GM21447 (cell line): ENCODE data around the gene BCORL1.

ENCODE experiments used
- ATAC-seq: cut with Tn5 transposase; IDR thresholded peaks from one replicate; pipeline ENCODE4 v1.9.1; 2021; ENCODE audit not compliant: unreplicated experiment

The BCORL1 gene

DNA sequence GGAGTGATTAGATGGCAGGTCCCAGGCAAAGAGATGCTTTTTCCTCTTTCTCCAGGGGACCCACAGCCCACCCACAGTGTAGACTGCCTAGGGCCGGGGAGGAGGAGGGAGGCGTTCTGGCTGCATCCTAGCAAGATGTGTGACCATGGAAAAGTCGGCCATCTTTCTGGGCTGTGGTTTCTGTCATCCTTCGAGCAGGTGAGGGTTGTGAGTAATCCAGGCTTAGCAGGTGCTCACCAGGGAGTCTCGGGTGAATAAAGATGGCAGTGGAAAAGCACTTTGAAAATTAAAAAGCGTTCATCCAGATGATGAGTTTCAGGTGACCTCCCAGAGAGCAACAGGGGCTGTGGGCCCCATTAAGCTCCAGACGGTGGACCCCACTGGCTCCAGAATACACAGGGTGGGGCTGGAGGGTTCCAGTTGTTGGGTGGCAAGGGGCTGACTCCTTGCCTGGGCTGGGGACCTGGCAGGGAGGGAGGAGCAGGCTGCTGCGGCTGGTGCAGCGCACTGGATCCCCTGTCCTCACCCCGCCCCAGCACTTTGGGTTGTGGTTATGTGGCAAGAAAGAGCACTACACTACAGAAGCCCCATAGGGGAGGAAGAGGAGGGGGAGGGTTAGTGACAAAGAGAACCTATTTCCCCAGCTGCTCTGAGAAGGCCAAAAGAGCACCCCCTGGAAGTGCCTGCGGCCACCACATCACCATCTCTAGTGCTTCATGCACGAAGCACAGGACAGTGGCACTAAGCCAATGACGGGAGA, 104.2 kb downstream of the BCORL1 start:
- peak; percentile 35 for ATAC-seq

DNA sequence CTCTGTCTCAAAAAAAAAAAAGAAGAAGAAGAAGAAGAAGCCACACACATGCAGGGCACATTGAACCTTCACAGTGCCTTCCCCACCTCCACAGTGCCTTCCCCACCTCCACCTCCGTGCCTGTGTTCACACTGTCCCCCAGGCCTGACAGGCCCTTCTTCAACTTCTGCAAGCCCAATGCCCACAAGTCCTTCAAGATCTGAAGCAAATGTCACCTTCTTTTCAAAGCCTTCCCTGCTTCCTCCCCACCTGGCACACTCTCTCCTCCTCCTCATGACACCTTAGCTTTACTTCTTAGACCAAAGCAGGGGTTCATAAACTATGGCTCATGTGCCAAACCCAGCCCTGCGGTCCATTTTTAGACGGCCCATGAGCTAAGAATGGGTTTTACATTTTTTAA, 107.9 kb downstream of the BCORL1 start:
- no peak for ATAC-seq

DNA sequence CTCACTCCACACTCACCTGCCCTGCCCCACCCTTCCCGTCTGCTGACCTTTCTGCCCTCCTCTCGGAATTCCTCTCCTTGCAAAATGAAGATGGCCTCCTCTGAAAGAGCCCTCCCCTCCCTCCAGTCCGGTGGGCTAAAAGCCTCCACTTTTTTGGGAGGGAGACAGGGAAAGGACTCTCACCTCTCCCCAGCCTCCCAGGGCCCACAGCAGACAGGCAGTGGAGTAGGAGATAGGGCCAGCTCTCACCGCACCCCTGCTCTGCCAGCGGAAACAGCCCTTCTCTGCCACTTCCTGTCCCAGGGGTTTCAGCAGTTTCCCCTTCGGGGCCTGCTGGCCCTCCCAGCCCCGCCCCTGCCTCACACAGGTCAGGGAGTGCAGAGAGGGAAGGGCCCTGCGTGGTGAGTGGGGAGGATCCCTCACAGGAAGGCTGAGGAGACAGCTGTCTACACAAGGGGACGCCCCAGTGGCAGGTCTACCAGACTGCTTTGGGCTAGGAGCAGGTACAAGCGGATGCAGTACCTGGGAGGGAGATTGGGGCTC, 109.6 kb downstream of the BCORL1 start:
- peak; percentile 96 for ATAC-seq

DNA sequence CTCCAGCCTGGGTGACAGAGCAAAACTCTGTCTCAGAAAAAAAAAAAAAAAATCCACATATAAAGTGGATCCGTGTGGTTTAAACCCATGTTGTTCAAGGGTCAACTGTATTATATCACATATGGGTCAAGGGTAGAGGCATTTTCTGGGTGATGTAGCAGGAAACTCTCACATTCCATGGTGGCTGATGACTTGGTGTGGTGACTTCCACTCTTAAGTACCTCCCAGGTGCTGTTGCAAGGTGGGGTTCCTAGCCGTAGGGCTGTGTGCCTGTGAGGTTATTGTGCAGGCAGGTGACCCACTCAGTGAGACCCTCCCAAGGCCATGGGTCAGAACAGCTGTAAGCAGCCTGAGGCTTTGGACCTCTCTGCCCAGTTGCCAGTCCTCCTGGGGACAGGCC, 110.8 kb downstream of the BCORL1 start:
- ATAC-seq, result no peak

DNA sequence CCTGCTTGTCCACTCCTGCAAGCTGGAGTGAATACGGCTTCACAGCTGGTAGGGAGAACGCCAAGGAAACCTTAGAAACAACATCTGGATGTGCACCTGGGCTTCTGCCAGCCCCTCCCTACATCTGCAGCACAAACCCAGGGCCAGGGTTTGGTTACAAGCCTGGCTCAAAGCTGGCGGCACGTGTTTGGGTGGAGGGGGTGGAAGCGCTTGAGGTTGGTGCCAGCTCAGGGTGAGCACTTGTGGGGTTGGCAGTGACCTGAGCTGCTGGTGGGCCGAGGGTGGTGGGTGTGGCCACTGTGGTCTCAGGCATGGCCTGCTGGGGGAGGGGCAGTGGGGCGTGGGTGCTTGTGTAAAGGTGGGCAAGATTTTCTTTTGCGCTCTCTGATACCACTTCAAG, 112.3 kb downstream of the BCORL1 start:
- ATAC-seq, result no peak

DNA sequence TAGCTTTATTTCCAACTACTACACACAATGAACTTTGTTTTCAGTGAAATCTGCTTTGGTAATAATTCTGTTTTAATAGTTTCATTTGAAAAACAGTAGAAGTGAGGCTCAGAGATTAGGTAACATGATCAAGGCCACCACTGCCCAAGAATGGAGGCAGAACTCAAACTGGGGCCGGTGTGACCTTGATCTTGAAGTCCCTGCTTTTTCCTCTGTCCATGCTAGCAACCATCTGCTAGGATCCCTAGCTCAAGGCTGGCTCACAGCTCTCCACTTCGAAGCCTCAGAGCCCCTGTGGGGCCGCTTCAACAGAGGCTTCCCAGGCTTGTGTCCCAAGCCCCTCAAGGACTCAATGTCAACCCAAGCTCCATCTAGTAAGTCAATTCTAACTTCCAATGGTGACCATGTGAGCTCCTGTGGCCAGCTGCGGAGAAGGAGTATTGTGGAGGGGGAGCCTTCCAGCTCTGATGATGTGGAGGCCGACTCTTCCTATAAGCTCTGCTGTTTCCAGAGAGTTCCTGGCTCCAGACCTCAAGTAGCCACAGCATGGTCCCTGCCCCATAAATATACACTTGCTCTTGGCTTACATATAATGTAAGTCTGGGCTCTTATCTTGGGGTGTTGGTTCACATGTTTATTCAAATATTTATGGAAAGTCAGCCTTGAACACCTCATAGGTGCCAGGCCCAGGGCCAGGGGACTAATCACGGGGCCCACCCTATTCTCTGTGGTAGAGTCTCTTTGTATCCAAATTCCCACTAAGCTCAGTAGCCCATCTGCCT, 113.0 kb downstream of the BCORL1 start:
- no peak for ATAC-seq

DNA sequence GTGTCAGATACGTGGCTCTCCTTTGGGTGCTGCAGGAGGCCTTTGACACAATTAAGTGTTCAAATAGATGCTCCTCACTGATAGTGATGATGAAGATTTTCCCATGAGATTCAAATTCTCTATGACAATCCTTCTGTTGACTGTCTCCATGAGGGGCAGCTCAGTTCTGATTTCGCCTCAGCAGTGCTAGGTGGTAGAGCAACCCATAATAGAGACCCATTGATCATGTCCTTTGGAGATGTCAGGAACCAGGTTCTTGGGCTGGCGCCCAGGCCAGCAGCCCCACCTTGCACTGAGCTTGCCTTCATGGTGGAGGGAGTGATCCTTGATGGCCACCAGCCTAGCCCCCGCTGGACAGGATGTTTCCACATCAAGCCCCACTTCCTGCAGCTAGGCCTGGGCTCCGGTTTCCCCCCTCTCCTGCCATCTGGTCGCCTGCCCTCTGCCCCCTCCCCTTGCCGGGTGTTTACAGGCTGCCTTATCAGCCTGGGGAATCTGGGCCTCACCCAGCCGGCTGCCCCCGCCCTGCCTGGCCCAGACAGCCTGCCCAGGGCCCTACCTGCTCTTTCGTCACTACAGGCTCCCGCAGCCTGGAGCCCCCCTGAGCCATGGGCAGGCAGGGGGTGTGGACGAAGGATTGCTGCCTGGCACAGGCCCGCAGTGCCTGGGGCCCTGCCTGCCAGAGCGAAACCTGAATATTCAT, 115.2 kb downstream of the BCORL1 start:
- no peak for ATAC-seq

DNA sequence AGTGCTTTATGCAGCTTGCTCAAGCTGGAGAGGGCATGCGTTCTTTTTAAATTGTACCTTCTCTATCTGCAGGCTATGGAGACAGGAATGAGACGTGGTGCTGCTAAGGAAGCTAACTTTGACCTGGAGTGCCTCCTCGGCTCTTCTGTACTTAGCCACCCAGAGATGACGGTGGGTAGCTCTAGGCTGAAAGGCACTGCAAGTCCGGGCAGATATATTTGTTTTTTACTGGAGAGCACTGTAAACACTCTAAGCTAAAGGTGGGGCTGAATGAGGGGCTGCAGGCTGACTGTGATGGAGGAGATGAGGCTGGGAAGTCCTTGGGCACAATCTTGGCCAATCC, 115.7 kb downstream of the BCORL1 start:
- ATAC-seq, result no peak

DNA sequence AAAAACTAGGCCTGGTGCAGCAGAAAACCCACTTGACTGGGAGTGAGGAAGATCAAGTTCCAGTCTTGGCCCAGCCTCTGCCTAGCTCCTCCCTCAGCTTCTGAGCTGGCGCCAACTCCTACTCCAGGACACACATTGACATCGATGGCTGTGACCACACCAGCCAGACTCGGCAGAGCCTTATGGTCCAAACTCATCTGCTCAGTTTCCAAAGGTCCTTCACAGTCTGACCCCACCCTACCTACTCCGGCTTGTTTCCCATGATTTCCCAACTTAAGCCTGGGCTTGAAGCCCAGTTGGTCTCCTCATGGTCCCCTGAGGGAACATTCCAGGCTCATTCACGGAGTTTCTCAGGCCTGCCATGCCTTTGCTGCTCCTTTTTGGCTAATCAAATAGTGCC, 117.7 kb downstream of the BCORL1 start:
- no peak for ATAC-seq

DNA sequence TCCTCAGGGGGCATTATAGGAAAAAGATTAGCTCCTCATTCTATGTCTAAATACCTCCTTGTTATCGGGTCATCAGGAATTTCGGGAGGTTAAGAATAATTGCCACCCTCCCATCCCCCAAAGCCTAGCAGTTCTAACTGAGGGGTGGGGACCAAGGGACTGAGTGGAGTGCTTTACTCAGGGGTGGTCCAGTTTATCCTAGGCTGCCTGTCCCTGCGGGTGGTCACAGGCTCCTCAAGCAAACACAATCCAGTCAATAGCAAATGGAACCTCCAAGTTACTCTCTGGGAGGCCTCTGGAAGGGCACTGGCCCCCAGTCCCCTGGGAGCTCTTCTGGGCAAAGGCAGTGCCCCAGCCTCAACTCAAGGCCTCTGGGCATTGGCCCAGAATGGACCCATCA, 121.2 kb downstream of the BCORL1 start:
- no peak for ATAC-seq

DNA sequence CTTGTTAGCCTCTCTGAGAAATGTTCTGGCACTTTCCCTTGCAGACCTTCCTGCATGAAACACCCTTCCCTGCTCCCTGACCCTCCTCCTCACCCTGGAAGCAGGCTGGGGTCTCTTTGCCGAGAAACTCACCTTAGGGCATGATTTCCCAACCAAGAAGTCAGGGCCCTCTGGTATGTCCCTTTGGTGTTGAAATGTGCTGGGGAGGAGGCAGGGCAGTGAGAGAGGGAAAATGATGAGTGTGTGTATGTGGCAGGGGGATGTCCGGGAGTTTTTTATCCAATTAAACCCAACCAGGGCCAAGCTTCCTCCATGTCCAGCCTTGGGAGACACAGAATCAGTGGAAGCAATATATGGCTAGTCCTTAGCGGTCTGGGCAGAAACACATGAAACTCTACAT, 122.8 kb downstream of the BCORL1 start:
- no peak for ATAC-seq

DNA sequence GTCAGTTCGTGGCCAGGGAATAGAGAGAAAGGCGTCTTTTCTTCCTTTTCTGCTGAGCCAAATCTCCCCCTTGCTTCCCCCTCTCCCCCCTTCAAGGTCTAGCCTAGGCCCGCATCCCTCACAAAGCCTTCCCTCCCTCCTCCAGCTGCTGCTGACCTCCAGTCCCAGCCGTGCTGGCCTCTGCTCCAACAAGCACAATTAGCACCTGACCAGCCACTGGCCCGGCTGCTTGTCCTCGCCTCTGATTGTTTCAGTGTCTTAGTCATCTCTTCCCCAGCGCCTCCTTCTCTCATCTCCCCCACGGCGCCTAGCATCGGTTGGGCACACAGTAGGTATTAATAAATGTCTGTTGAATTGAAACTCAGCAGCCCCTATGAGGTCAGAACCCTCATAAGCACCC, 123.6 kb downstream of the BCORL1 start:
- no peak for ATAC-seq
